ENCODE results near the gene TENT5C. TPM values are rescaled to one million over a fixed set of nuclear protein-coding genes. Genes with fewer than 3 reads are reported as not detected.

Gene TENT5C
- total and polyA plus RNA-seq, 10 of the 15 experiments (the other 5 are each of a cell fraction or from before 2014, with no cell fraction given), result 0.19 to 2.4 (median 0.78) TPM

DNA sequence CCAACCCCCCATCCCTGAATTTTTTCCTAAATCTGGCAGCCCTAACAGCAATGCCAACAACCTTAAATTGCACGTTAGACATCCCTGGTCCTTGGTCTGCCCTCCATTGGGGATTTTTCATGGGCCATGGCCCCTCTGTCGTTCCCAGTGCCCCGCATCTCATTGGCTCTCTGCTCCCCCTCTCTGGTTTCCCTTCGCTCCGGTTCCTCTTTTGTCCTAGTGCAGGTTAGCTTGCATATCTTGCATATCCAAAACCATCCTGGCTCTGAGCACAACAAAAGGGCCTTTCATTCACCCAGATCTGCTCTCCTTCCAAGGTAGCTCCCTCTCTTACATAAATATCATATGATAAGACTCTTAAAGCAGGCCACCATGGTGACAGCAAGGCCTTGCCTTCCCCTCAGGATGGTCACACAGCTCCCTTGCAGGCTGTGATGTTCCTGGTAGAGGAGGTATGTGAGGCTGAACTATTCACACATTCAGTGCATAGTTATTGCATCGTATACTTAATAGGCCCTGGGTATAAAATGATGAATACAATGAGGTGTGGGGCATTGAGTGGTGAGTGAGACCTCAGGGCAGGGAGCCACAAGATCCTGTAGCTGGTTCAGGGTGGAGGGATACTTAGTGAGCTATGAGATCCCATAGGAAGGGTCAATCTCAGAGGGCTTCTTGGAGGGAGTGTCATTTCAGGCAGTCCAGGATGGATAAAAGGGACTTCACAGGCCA lies 45.2 kb downstream of the TENT5C start (continued):
- TF ChIP-seq, protein P1, sequence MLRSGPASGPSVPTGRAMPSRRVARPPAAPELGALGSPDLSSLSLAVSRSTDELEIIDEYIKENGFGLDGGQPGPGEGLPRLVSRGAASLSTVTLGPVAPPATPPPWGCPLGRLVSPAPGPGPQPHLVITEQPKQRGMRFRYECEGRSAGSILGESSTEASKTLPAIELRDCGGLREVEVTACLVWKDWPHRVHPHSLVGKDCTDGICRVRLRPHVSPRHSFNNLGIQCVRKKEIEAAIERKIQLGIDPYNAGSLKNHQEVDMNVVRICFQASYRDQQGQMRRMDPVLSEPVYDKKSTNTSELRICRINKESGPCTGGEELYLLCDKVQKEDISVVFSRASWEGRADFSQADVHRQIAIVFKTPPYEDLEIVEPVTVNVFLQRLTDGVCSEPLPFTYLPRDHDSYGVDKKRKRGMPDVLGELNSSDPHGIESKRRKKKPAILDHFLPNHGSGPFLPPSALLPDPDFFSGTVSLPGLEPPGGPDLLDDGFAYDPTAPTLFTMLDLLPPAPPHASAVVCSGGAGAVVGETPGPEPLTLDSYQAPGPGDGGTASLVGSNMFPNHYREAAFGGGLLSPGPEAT (IDR thresholded peaks at IDR 0.05; ENCODE audit: low read depth), result no peak
- no peak for TF ChIP-seq SUZ12 (IDR thresholded peaks at IDR 0.05; ENCODE audit: unreplicated experiment)
- no peak for TF ChIP-seq NFYA (IDR thresholded peaks at IDR 0.05; ENCODE audit: borderline replicate concordance, low read depth, low read length)
- TF ChIP-seq EP300 (IDR thresholded peaks at IDR 0.05; ENCODE audit: borderline replicate concordance in 1 of 2, control insufficient read depth in 1 of 2, low read depth in 2 of 2, low read length in 2 of 2), result no peak
- no peak for TF ChIP-seq FOXM1 (IDR thresholded peaks at IDR 0.05; ENCODE audit: low read depth, low read length)
- TF ChIP-seq, protein P2, sequence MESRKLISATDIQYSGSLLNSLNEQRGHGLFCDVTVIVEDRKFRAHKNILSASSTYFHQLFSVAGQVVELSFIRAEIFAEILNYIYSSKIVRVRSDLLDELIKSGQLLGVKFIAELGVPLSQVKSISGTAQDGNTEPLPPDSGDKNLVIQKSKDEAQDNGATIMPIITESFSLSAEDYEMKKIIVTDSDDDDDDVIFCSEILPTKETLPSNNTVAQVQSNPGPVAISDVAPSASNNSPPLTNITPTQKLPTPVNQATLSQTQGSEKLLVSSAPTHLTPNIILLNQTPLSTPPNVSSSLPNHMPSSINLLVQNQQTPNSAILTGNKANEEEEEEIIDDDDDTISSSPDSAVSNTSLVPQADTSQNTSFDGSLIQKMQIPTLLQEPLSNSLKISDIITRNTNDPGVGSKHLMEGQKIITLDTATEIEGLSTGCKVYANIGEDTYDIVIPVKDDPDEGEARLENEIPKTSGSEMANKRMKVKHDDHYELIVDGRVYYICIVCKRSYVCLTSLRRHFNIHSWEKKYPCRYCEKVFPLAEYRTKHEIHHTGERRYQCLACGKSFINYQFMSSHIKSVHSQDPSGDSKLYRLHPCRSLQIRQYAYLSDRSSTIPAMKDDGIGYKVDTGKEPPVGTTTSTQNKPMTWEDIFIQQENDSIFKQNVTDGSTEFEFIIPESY (IDR thresholded peaks at IDR 0.05), result no peak
- TF ChIP-seq, protein P3, sequence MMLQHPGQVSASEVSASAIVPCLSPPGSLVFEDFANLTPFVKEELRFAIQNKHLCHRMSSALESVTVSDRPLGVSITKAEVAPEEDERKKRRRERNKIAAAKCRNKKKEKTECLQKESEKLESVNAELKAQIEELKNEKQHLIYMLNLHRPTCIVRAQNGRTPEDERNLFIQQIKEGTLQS (IDR thresholded peaks at IDR 0.05; ENCODE audit: borderline replicate concordance, extremely low read depth, low read depth, low read length), result no peak
- no peak for TF ChIP-seq NR2C1 (IDR thresholded peaks at IDR 0.05)
- no peak for TF ChIP-seq ZNF217 (IDR thresholded peaks at IDR 0.05)
- no peak for TF ChIP-seq BMI1 (IDR thresholded peaks at IDR 0.05; ENCODE audit: borderline replicate concordance)

Measured in GM12878 (cell line).